Measurements from ENCODE around the gene ESYT2. TPM values are rescaled to one million over a fixed set of nuclear protein-coding genes. Genes with fewer than 3 reads are reported as not detected.
A peak's percentile ranks its signal among the peaks of the same experiment; 100 is the strongest.
"Not testable (repeated sequence)": the region's sequence is repeated elsewhere in the genome, so short reads cannot be mapped to it uniquely, and the experiment has no call there.

ESYT2 gene
- total and polyA plus RNA-seq, 4 donors, result 4.9 to 31.7 (median 17.2) TPM

DNA sequence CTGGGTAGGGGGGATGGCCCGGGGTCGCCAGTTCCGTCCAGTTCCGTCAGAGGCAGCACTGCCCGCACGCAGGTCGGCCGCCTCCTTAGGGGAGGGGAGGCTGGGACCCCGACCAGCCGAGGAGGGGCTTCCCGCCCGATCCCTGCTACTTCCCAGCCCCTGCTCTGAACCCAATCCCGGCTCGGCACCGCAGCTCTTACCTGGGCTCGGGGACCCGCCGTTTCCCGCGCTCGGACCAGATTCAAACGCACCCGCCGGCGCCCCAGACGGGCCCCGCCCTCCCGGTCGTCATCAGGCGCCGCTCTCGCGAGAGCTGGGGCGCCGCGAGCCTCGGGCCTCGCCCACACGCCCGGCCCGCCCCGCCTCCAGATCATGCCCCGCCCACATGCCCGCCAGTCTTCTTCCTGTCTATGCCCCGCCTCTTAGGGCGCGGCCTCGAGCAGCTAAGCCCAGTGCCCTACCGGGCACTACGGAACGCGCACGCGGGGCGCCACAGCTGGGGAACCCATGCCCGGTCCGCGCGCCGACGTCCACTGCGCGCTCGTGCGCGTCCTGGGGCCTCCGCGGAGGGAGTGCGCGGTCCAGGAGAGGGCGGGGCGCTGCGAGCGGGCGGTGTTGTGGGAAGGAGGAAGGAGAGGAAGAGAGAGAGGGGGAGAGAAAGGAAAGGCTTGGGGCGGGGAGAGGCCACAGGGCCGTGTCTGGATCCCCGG, 124.6 kb downstream of the ESYT2 start, which contains the start of gene NCAPG2:
Gene NCAPG2 (minus strand): TSS at position 281 of the 710 bp plus-strand sequence. CDS start 2,905 bp downstream, outside the sequence.
- peak; percentile 33 to 40 for TF ChIP-seq EGR1 (IDR thresholded peaks at IDR 0.05; ENCODE audit: low read depth in 2 of 2)
- peak; percentile 52 to 70 for TF ChIP-seq RAD21 (IDR thresholded peaks at IDR 0.05)
- TF ChIP-seq, protein P1, sequence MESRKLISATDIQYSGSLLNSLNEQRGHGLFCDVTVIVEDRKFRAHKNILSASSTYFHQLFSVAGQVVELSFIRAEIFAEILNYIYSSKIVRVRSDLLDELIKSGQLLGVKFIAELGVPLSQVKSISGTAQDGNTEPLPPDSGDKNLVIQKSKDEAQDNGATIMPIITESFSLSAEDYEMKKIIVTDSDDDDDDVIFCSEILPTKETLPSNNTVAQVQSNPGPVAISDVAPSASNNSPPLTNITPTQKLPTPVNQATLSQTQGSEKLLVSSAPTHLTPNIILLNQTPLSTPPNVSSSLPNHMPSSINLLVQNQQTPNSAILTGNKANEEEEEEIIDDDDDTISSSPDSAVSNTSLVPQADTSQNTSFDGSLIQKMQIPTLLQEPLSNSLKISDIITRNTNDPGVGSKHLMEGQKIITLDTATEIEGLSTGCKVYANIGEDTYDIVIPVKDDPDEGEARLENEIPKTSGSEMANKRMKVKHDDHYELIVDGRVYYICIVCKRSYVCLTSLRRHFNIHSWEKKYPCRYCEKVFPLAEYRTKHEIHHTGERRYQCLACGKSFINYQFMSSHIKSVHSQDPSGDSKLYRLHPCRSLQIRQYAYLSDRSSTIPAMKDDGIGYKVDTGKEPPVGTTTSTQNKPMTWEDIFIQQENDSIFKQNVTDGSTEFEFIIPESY (IDR thresholded peaks at IDR 0.05), result peak; percentile 98
- TF ChIP-seq RXRA (IDR thresholded peaks at IDR 0.05), result peak; percentile 18 to 30
- TF ChIP-seq, protein P2, sequence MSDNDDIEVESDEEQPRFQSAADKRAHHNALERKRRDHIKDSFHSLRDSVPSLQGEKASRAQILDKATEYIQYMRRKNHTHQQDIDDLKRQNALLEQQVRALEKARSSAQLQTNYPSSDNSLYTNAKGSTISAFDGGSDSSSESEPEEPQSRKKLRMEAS (IDR thresholded peaks at IDR 0.05), result peak; percentile 37
- TF ChIP-seq NR2F2 (IDR thresholded peaks at IDR 0.05), result no peak
- peak; percentile 87 for TF ChIP-seq REST (IDR thresholded peaks at IDR 0.05)
- peak; percentile 77 for TF ChIP-seq SP1 (IDR thresholded peaks at IDR 0.05)
- peak in 1 of 2 donors; percentile 74 for TF ChIP-seq GABPA (IDR thresholded peaks at IDR 0.05 in 1 of 2, conservative IDR thresholded peaks at IDR 0.05 in 1 of 2)
- TF ChIP-seq FOXA1 (IDR thresholded peaks at IDR 0.05), result peak; percentile 63
- no peak for TF ChIP-seq ATF3 (IDR thresholded peaks at IDR 0.05)
- TF ChIP-seq HNF4G (IDR thresholded peaks at IDR 0.05), result no peak
- TF ChIP-seq FOXA2 (IDR thresholded peaks at IDR 0.05), result no peak
- no peak for TF ChIP-seq JUND (IDR thresholded peaks at IDR 0.05)
- peak; percentile 65 for TF ChIP-seq YY1 (IDR thresholded peaks at IDR 0.05)
- TF ChIP-seq HNF4A (conservative IDR thresholded peaks at IDR 0.05), result no peak
- peak; percentile 51 for TF ChIP-seq CTCF (IDR thresholded peaks at IDR 0.05; ENCODE audit: low read depth, low read length, missing input control)
- TF ChIP-seq TAF1 (conservative IDR thresholded peaks at IDR 0.05), result no peak
- no peaks in the 10 kb centered on the region for H3K36me3 ChIP-seq (ENCODE audit: control insufficient read depth in 4 of 4, insufficient read depth in 3 of 4, low read depth in 1 of 4, low read length in 3 of 4)
- peak within 1 kb of the TSS; percentile 66 to 89 for H3K27ac ChIP-seq (ENCODE audit: low read depth in 1 of 2, low read length in 2 of 2)
- H3K4me1 ChIP-seq (ENCODE audit: control insufficient read depth in 4 of 4, insufficient read depth in 4 of 4, low read length in 3 of 4), result peaks cover 1 to 14% (median 7%) of the 10 kb centered on the region in 4 donors
- peak within 1 kb of the TSS; percentile 57 to 69 for H3K9ac ChIP-seq (ENCODE audit: low read depth in 1 of 2, low read length in 2 of 2)
- H3K4me3 ChIP-seq (ENCODE audit: low read depth in 1 of 3, low read length in 3 of 3), result peak within 1 kb of the TSS; percentile 85 to 95 (median 89)
- peaks cover 3 to 9% (median 6%) of the 10 kb centered on the region in 4 donors for H3K9me3 ChIP-seq (ENCODE audit: control insufficient read depth in 4 of 4, low read length in 3 of 4)
- WGBS, result under 1% methylated on average over 78 of the region's 78 CpGs
- H3K27me3 ChIP-seq (ENCODE audit: control insufficient read depth in 4 of 4, insufficient read depth in 4 of 4, low read length in 3 of 4), result no peaks in the 10 kb centered on the region
- peak; percentile 99 for DNase-seq (ENCODE audit: low spot score)

GRCh38 chr7:158703679-158704523, 125.4 kb downstream of the ESYT2 start:
- WGBS, result 23% methylated on average over 23 of the region's 23 CpGs
- peak overlapping the region; percentile 57 to 65 for H3K9ac ChIP-seq (ENCODE audit: low read depth in 1 of 2, low read length in 2 of 2)
- DNase-seq (ENCODE audit: low spot score); H3K36me3 ChIP-seq (ENCODE audit: control insufficient read depth in 4 of 4, insufficient read depth in 3 of 4, low read depth in 1 of 4, low read length in 3 of 4); H3K9me3 ChIP-seq (ENCODE audit: control insufficient read depth in 4 of 4, low read length in 3 of 4); H3K27me3 ChIP-seq (ENCODE audit: control insufficient read depth in 4 of 4, insufficient read depth in 4 of 4, low read length in 3 of 4); H3K27ac ChIP-seq (ENCODE audit: low read depth in 1 of 2, low read length in 2 of 2): not testable (repeated sequence)
- H3K4me3 ChIP-seq (ENCODE audit: low read depth in 1 of 3, low read length in 3 of 3), result peak overlapping the region; percentile 85 to 95 (median 89)
- peaks cover 1 to 14% (median 7%) of the 10 kb centered on the region in 4 donors for H3K4me1 ChIP-seq (ENCODE audit: control insufficient read depth in 4 of 4, insufficient read depth in 4 of 4, low read length in 3 of 4)
